Naive thymus-derived CD8-positive, alpha-beta T cell (primary cell): ENCODE measurements around the gene TCERG1L. TPM values are rescaled to one million over a fixed set of nuclear protein-coding genes. Genes with fewer than 3 reads are reported as not detected.

ENCODE experiments used
- ATAC-seq, 2 donors: fragments of 150-1000 bp; cut with Tn5 transposase in 1 of 2; sonication (Bioruptor Pico), chemical (Tn5 transposase) in 1 of 2; 1 replicate in 1 of 2; 2 replicates in 1 of 2; pipeline ENCODE4 v1.10.0; 2021; ENCODE audit warnings: mild to moderate bottlenecking in 2 of 2, moderate library complexity in 2 of 2
- POLR2A ChIA-PET: fragments of 350-600 bp; sonication (Branson Sonifier 250); formaldehyde crosslinking; loops from one replicate; lab custom pipeline; 2021; ENCODE audit warnings: antibody characterized with exemption; lab: Charles Lee
- DNase-seq, 10 donors: peaks; one replicate each; pipeline versions ENCODE4 v3.0.0 to v3.0.0-alpha.2; 2020 to 2022
- H3K27ac Mint-ChIP-seq, 10 donors: one replicate each; pipeline ENCODE4 v1.8.0; 2020 to 2022; ENCODE audit warnings: mild to moderate bottlenecking in 10 of 10, mixed read lengths in 10 of 10, moderate library complexity in 4 of 10, inconsistent platforms in 1 of 10
- H3K27me3 Mint-ChIP-seq, 5 donors: one replicate each; pipeline ENCODE4 v1.8.0; 2021 to 2022; ENCODE audit warnings: mixed read lengths in 5 of 5
- H3K36me3 Mint-ChIP-seq, 3 donors: one replicate each; pipeline ENCODE4 v1.8.0; 2020 to 2022; ENCODE audit warnings: mixed read lengths in 3 of 3, mild to moderate bottlenecking in 2 of 3, inconsistent platforms in 1 of 3
- H3K4me1 Mint-ChIP-seq, 4 donors: one replicate each; pipeline ENCODE4 v1.8.0; 2021 to 2022; ENCODE audit warnings: mixed read lengths in 4 of 4
- H3K4me3 Mint-ChIP-seq, 10 donors: one replicate each; pipeline ENCODE4 v1.8.0; 2020 to 2022; ENCODE audit warnings: mild to moderate bottlenecking in 10 of 10, mixed read lengths in 10 of 10, moderate library complexity in 6 of 10, inconsistent platforms in 1 of 10
- H3K9me3 Mint-ChIP-seq, 9 donors: one replicate each; pipeline ENCODE4 v1.8.0; 2020 to 2022; ENCODE audit warnings: mixed read lengths in 9 of 9, mild to moderate bottlenecking in 3 of 9, inconsistent platforms in 1 of 9, moderate library complexity in 1 of 9
- polyA plus RNA-seq, 3 donors: library from polyadenylated mRNA; unstranded; fragments of 300-500 nt; fragmentation: Illumina TruSeq; gene quantifications; one replicate each; pipeline ENCODE4 v1.2.3, GENCODE V29; 2021
- total RNA-seq, 8 experiments: library from RNA in 2 of 8; stranded (reverse) in 2 of 8; gene quantifications; one replicate each; pipeline ENCODE4 v1.2.3 and lab custom pipeline; 2021 to 2026

Gene TCERG1L
- total and polyA plus RNA-seq, 5 experiments from 2014 or later: 0.14 to 0.27 TPM; not detected in 3

DNA sequence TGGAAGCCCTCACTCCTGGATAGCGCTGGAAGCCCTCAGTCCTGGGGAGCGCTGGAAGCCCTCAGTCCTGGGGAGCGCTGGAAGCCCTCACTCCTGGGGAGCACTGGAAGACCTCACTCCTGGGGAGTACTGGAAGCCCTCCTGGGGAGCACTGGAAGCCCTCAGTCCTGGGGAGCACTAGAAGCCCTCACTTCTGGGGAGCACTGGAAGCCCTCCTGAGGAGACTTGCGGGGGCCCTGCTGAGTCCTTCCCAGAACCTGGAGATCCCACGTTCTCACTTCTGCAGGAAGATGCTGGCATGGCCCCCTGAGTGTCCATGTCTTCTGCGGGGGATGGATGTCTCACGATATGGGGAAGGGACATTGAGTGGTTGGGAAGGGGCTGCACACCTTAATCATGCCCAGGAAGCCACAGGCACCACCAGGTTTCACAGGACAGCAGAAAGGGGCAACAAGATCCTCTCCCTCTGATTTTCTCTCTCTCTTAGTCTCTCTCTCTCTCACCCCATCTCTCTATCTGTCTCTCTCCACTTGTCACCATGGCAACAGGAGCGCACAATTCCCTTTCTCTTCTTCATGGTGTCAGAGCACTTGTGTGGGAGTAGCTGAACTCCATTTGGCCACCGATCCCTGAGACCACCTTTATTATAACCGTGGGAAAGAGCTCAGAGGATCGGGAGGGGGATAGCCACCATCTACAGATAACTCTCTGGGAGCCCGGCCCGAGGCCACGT lies 267.0 kb downstream of the TCERG1L start:
- peaks cover 0 to 4% (median 4%) of the 10 kb centered on the region in 5 donors for H3K27me3 Mint-ChIP-seq
- peaks cover 0 to 4% (median 0%) of the 10 kb centered on the region in 9 donors for H3K9me3 Mint-ChIP-seq
- H3K4me3 Mint-ChIP-seq: no peak overlapping the region
- POLR2A ChIA-PET: no interaction called here
- no peak for ATAC-seq
- peaks cover 0 to 2% (median 0%) of the 10 kb centered on the region in 4 donors for H3K4me1 Mint-ChIP-seq
- DNase-seq: no peak
- no peak overlapping the region for H3K27ac Mint-ChIP-seq
- no peaks in the 10 kb centered on the region for H3K36me3 Mint-ChIP-seq

- H3K9me3 Mint-ChIP-seq: peaks cover 0 to 4% (median 0%) of the 10 kb centered on the region in 9 donors
- no peak overlapping the region for H3K27ac Mint-ChIP-seq
Observed at GRCh38 chr10:131043039-131043691, 268.4 kb downstream of the TCERG1L start.

More at GRCh38 chr10:131043039-131043691, 268.4 kb downstream of the TCERG1L start:
- POLR2A ChIA-PET: no interaction called here
- ATAC-seq (no peak), DNase-seq (no peak)
- H3K36me3 Mint-ChIP-seq: no peaks in the 10 kb centered on the region
- H3K4me1 Mint-ChIP-seq: peaks cover 0 to 2% (median 0%) of the 10 kb centered on the region in 4 donors
- peaks cover 0 to 4% (median 3%) of the 10 kb centered on the region in 5 donors for H3K27me3 Mint-ChIP-seq
- H3K4me3 Mint-ChIP-seq: no peak overlapping the region
